ENCODE data around the gene DNM2. TPM values are rescaled to one million over a fixed set of nuclear protein-coding genes. Genes with fewer than 3 reads are reported as not detected.
A peak's percentile ranks its signal among the peaks of the same experiment; 100 is the strongest.

The DNM2 gene
- total and polyA plus RNA-seq, 9 of the 15 experiments (the other 6 are each of a cell fraction or from before 2014, with no cell fraction given) = 2.2 to 161 (median 72.6) TPM

- TF ChIP-seq, protein P1, sequence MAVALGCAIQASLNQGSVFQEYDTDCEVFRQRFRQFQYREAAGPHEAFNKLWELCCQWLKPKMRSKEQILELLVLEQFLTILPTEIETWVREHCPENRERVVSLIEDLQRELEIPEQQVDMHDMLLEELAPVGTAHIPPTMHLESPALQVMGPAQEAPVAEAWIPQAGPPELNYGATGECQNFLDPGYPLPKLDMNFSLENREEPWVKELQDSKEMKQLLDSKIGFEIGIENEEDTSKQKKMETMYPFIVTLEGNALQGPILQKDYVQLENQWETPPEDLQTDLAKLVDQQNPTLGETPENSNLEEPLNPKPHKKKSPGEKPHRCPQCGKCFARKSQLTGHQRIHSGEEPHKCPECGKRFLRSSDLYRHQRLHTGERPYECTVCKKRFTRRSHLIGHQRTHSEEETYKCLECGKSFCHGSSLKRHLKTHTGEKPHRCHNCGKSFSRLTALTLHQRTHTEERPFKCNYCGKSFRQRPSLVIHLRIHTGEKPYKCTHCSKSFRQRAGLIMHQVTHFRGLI (CRISPR knock-in tag; IDR thresholded peaks at IDR 0.05) = peak; percentile 90
- TF ChIP-seq, protein P2, sequence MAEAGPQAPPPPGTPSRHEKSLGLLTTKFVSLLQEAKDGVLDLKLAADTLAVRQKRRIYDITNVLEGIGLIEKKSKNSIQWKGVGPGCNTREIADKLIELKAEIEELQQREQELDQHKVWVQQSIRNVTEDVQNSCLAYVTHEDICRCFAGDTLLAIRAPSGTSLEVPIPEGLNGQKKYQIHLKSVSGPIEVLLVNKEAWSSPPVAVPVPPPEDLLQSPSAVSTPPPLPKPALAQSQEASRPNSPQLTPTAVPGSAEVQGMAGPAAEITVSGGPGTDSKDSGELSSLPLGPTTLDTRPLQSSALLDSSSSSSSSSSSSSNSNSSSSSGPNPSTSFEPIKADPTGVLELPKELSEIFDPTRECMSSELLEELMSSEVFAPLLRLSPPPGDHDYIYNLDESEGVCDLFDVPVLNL (CRISPR knock-in tag; IDR thresholded peaks at IDR 0.05; ENCODE audit: low read depth) = peak; percentile 92
- peak; percentile 66 for TF ChIP-seq TEAD4 (IDR thresholded peaks at IDR 0.05; ENCODE audit: low read length)
- TF ChIP-seq TEAD4 (CRISPR knock-in tag; IDR thresholded peaks at IDR 0.05; ENCODE audit: borderline replicate concordance) = peak; percentile 85
- TF ChIP-seq, protein P3, sequence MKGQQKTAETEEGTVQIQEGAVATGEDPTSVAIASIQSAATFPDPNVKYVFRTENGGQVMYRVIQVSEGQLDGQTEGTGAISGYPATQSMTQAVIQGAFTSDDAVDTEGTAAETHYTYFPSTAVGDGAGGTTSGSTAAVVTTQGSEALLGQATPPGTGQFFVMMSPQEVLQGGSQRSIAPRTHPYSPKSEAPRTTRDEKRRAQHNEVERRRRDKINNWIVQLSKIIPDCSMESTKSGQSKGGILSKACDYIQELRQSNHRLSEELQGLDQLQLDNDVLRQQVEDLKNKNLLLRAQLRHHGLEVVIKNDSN (CRISPR knock-in tag; IDR thresholded peaks at IDR 0.05) = peak; percentile 98
- TF ChIP-seq SMAD4 (CRISPR knock-in tag; conservative IDR thresholded peaks at IDR 0.05) = peak; percentile 94
- TF ChIP-seq RBM22 (IDR thresholded peaks at IDR 0.05; ENCODE audit: low read depth, low read length, poor library complexity, severe bottlenecking) = no peak
- TF ChIP-seq MECOM (CRISPR knock-in tag; IDR thresholded peaks at IDR 0.05) = peak; percentile 86; the same call in 1 of the 2 replicates
- TF ChIP-seq PHB2 (IDR thresholded peaks at IDR 0.05; ENCODE audit: low read depth) = 0 out of 2 replicates have a peak, but pooled peaks have one; percentile 33
- peak; percentile 89 for TF ChIP-seq ZNF311 (CRISPR knock-in tag; IDR thresholded peaks at IDR 0.05)
- TF ChIP-seq CBX3 (IDR thresholded peaks at IDR 0.05; ENCODE audit: borderline replicate concordance in 1 of 2, low read length in 2 of 2) = peak in 1 of 2 experiments; percentile 99; a peak in 2 of 3 replicates
- peak; percentile 86; the same call in 1 of the 2 replicates for TF ChIP-seq SP1 (CRISPR knock-in tag; IDR thresholded peaks at IDR 0.05)
- TF ChIP-seq ARID4B (CRISPR knock-in tag; IDR thresholded peaks at IDR 0.05) = peak; percentile 95
- peak; percentile 88 for TF ChIP-seq RB1 (IDR thresholded peaks at IDR 0.05; ENCODE audit: low read depth)
- TF ChIP-seq CBX2 (IDR thresholded peaks at IDR 0.05; ENCODE audit: insufficient read depth, low read length, poor library complexity, severe bottlenecking) = no peak
- peak; percentile 85 for TF ChIP-seq HIVEP1 (CRISPR knock-in tag; IDR thresholded peaks at IDR 0.05)
- TF ChIP-seq KLF13 (tag; IDR thresholded peaks at IDR 0.05; ENCODE audit: borderline replicate concordance, low read depth) = peak; percentile 78
- no peak for TF ChIP-seq CGGBP1 (CRISPR knock-in tag; IDR thresholded peaks at IDR 0.05)
- TF ChIP-seq BHLHE40 (IDR thresholded peaks at IDR 0.05; ENCODE audit: low read length) = peak; percentile 61; the same call in 1 of the 2 replicates
Observed at GRCh38 chr19:10836479-10837330, 118.8 kb downstream of the DNM2 start (continued).
